Measurements from ENCODE around the gene GAS7. TPM values are rescaled to one million over a fixed set of nuclear protein-coding genes. Genes with fewer than 3 reads are reported as not detected.

The GAS7 gene
- polyA plus RNA-seq = 1 to 10 TPM; 6.4 to 7.7 TPM

- peaks cover 0 to under 1% of the 10 kb centered on the region in 2 donors for H3K9me3 ChIP-seq (ENCODE audit: control insufficient read depth in 2 of 2, insufficient read depth in 1 of 2, low read depth in 1 of 2, low read length in 1 of 2)
- H3K4me1 ChIP-seq (ENCODE audit: control insufficient read depth in 2 of 2, insufficient read depth in 2 of 2, low read length in 1 of 2) = peaks cover 3 to 4% of the 10 kb centered on the region in 2 donors
- WGBS, 2 donors = 1 to 3% methylated on average over 49 to 86 of the region's 86 CpGs
- peak within 1 kb of the TSS in 1 of 2 donors; percentile 9 for H3K27ac ChIP-seq (ENCODE audit: low read depth in 2 of 2, low read length in 1 of 2)
- no peaks in the 10 kb centered on the region for H3K36me3 ChIP-seq (ENCODE audit: control insufficient read depth in 2 of 2, insufficient read depth in 2 of 2, low read length in 1 of 2)
- peak within 1 kb of the TSS; percentile 61 to 66 for H3K4me3 ChIP-seq (ENCODE audit: low read depth in 1 of 2, low read length in 2 of 2)
- H3K27me3 ChIP-seq (ENCODE audit: control insufficient read depth in 1 of 2, insufficient read depth in 2 of 2, low read length in 2 of 2) = no peaks in the 10 kb centered on the region
Measured at GRCh38 chr17:10198509-10199249, at the start of gene GAS7. Gene GAS7 (minus strand): TSS chr17:10198606.

DNA sequence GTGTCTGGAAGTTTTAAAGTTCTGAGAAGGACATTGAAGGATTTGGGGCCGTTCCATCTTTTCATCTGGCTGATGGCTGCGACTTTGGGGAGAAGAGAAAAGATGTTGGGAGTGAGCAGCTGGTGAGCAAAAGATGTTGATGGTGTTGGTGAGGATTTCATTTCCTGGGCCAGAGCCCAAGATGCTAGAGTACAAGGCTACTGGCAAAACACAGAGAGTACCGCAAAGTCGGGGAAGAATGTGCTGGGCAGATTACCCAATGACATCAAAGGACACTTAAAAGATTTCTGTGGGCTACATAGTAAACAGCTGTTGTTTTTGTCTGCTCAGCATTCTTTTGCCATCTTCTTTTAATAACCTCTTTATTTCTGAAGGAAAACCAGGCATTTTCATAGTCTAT, 49.4 kb upstream of the GAS7 start:
- no peak overlapping the region for H3K4me3 ChIP-seq (ENCODE audit: low read depth in 1 of 2, low read length in 2 of 2)
- H3K4me1 ChIP-seq (ENCODE audit: control insufficient read depth in 2 of 2, insufficient read depth in 2 of 2, low read length in 1 of 2) = peaks cover 0 to 2% of the 10 kb centered on the region in 2 donors
- no peak overlapping the region for H3K27ac ChIP-seq (ENCODE audit: low read depth in 2 of 2, low read length in 1 of 2)
- H3K9me3 ChIP-seq (ENCODE audit: control insufficient read depth in 2 of 2, insufficient read depth in 1 of 2, low read depth in 1 of 2, low read length in 1 of 2) = no peaks in the 10 kb centered on the region
- 51 to 54% methylated on average over 4 of the region's 4 CpGs for WGBS, 2 donors
- H3K27me3 ChIP-seq (ENCODE audit: control insufficient read depth in 1 of 2, insufficient read depth in 2 of 2, low read length in 2 of 2) = no peaks in the 10 kb centered on the region
- H3K36me3 ChIP-seq (ENCODE audit: control insufficient read depth in 2 of 2, insufficient read depth in 2 of 2, low read length in 1 of 2) = no peaks in the 10 kb centered on the region

DNA sequence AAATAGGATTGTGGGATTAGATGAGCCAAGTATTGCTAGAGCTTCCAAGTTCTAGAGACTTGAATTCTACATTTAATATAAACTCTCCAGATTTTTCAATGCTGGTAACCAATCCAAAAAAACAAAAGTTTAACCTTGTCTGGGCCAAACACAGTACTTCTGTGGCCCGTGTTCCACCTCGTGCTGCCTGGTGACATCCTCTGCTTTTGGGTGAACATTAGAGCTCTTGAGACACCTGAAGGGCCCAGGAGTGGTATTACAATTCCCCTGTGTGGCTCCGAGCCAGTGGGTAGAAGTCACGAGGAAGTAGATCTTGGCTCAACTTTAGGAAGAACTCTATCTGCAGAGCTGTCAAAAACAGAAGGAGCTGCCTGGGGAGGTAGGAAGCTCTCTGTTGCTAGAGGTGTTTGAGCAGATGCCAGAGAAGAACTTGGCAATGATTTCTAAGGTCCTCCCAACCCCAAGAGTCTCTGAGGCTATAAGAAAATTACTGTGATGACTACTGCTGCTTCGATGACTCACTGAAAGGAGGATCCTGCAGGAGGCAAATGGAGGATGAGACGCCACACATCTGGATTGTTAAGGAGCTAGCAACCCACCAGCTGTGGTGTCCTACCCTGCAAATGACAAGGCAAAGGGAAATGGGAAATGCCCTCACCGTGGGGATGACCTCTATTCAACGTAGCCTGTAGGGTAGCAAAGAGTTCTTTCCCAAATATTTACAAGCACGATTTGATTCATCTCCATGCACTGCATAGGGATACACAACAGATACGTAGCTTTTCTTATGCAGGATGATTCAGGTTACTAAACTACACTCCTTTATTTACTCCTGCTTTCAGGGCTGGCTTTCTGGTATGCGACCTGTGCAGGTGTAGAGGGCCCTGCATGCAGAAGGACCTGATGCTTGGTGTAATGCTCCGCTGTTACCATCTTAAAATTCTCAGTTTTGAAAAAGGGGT, 45.8 kb upstream of the GAS7 start:
- H3K4me1 ChIP-seq (ENCODE audit: control insufficient read depth in 2 of 2, insufficient read depth in 2 of 2, low read length in 1 of 2) = no peaks in the 10 kb centered on the region
- H3K9me3 ChIP-seq (ENCODE audit: control insufficient read depth in 2 of 2, insufficient read depth in 1 of 2, low read depth in 1 of 2, low read length in 1 of 2) = no peaks in the 10 kb centered on the region
- no peaks in the 10 kb centered on the region for H3K27me3 ChIP-seq (ENCODE audit: control insufficient read depth in 1 of 2, insufficient read depth in 2 of 2, low read length in 2 of 2)
- H3K27ac ChIP-seq (ENCODE audit: low read depth in 2 of 2, low read length in 1 of 2) = no peak overlapping the region
- H3K4me3 ChIP-seq (ENCODE audit: low read depth in 1 of 2, low read length in 2 of 2) = no peak overlapping the region
- no peaks in the 10 kb centered on the region for H3K36me3 ChIP-seq (ENCODE audit: control insufficient read depth in 2 of 2, insufficient read depth in 2 of 2, low read length in 1 of 2)
- WGBS, 2 donors = 34 to 42% methylated on average over 12 of the region's 12 CpGs

DNA sequence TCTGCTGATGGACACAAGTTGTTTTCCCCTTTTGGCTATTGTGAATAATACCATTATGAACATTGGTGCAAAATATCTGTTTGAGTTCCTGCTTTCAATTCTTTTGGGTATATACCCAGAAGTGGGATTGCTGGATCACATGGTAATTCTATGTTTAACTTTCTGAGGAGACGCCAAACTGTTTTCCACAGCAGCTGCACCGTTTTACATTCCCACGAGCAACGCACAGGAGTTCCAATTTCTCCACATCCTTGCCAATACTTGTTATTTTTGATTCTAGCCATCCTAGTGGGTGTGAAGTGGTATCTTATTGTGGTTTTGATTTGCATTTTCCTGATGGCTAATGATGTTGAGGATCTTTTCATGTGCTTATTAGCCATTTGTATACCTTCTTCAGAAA, 43.4 kb upstream of the GAS7 start:
- Histone ChIP-seq H3K4me1 (ENCODE audit: control insufficient read depth in 2 of 2, insufficient read depth in 2 of 2, low read length in 1 of 2) (no peaks in the 10 kb centered on the region), H3K4me3 (ENCODE audit: low read depth in 1 of 2, low read length in 2 of 2) (no peak overlapping the region), H3K27ac (ENCODE audit: low read depth in 2 of 2, low read length in 1 of 2) (no peak overlapping the region), H3K36me3 (ENCODE audit: control insufficient read depth in 2 of 2, insufficient read depth in 2 of 2, low read length in 1 of 2) (no peaks in the 10 kb centered on the region), H3K9me3 (ENCODE audit: control insufficient read depth in 2 of 2, insufficient read depth in 1 of 2, low read depth in 1 of 2, low read length in 1 of 2) (no peaks in the 10 kb centered on the region), H3K27me3 (ENCODE audit: control insufficient read depth in 1 of 2, insufficient read depth in 2 of 2, low read length in 2 of 2) (no peaks in the 10 kb centered on the region)
- 80 to 81% methylated on average over 4 of the region's 4 CpGs for WGBS, 2 donors

DNA sequence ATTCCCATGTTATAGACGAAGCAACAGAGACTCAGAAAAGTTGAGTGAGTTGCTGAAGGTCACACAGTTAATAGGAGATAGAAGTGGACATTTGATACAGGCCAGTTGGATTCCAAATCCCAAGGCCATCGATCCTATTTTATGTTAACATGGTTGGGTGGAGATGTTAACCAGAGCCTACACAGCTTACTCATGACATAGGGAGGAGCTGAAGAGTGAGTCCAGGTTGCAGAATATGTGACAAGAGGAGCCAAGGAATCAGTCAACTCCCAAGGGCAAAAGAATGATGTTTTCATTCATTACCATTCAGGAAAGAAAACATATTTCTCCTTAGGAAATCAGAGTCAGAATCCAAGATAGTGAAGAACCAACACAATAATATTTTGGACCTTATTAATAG, 40.3 kb upstream of the GAS7 start:
- H3K36me3 ChIP-seq (ENCODE audit: control insufficient read depth in 2 of 2, insufficient read depth in 2 of 2, low read length in 1 of 2) = no peaks in the 10 kb centered on the region
- no peak overlapping the region for H3K4me3 ChIP-seq (ENCODE audit: low read depth in 1 of 2, low read length in 2 of 2)
- H3K4me1 ChIP-seq (ENCODE audit: control insufficient read depth in 2 of 2, insufficient read depth in 2 of 2, low read length in 1 of 2) = no peaks in the 10 kb centered on the region
- no peak overlapping the region for H3K27ac ChIP-seq (ENCODE audit: low read depth in 2 of 2, low read length in 1 of 2)
- no peaks in the 10 kb centered on the region for H3K9me3 ChIP-seq (ENCODE audit: control insufficient read depth in 2 of 2, insufficient read depth in 1 of 2, low read depth in 1 of 2, low read length in 1 of 2)
- H3K27me3 ChIP-seq (ENCODE audit: control insufficient read depth in 1 of 2, insufficient read depth in 2 of 2, low read length in 2 of 2) = no peaks in the 10 kb centered on the region
- 70 to 74% methylated on average over 2 of the region's 2 CpGs for WGBS, 2 donors

GRCh38 chr17:10234033-10234432, 35.6 kb upstream of the GAS7 start:
- Histone ChIP-seq H3K9me3 (ENCODE audit: control insufficient read depth in 2 of 2, insufficient read depth in 1 of 2, low read depth in 1 of 2, low read length in 1 of 2) (no peaks in the 10 kb centered on the region), H3K36me3 (ENCODE audit: control insufficient read depth in 2 of 2, insufficient read depth in 2 of 2, low read length in 1 of 2) (no peaks in the 10 kb centered on the region), H3K27me3 (ENCODE audit: control insufficient read depth in 1 of 2, insufficient read depth in 2 of 2, low read length in 2 of 2) (no peaks in the 10 kb centered on the region), H3K4me3 (ENCODE audit: low read depth in 1 of 2, low read length in 2 of 2) (no peak overlapping the region), H3K27ac (ENCODE audit: low read depth in 2 of 2, low read length in 1 of 2) (no peak overlapping the region), H3K4me1 (ENCODE audit: control insufficient read depth in 2 of 2, insufficient read depth in 2 of 2, low read length in 1 of 2) (no peaks in the 10 kb centered on the region)
- 78 to 79% methylated on average over 5 of the region's 5 CpGs for WGBS, 2 donors

DNA sequence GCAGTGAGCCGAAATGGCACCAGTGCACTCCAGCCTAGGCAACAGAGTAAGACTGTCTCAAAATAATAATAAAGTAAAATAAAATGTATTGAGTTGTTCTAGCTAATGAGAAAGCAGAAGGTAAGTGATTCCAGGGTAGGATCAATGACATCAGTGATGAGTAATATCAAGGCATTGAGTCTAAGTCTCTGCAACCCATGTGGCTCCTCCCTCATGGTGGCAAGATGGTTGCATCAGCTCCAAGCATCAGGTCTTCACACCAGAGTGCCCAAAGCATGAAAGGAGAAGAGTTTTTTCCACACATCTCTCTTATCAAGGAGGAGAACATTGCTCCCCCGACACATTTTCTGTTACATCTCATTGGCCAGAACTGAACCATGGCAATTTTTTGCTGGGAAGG, 34.8 kb upstream of the GAS7 start:
- H3K36me3 ChIP-seq (ENCODE audit: control insufficient read depth in 2 of 2, insufficient read depth in 2 of 2, low read length in 1 of 2) = no peaks in the 10 kb centered on the region
- H3K27ac ChIP-seq (ENCODE audit: low read depth in 2 of 2, low read length in 1 of 2) = no peak overlapping the region
- H3K4me3 ChIP-seq (ENCODE audit: low read depth in 1 of 2, low read length in 2 of 2) = no peak overlapping the region
- H3K27me3 ChIP-seq (ENCODE audit: control insufficient read depth in 1 of 2, insufficient read depth in 2 of 2, low read length in 2 of 2) = no peaks in the 10 kb centered on the region
- 86 to 95% methylated on average over 2 of the region's 2 CpGs for WGBS, 2 donors
- H3K4me1 ChIP-seq (ENCODE audit: control insufficient read depth in 2 of 2, insufficient read depth in 2 of 2, low read length in 1 of 2) = no peaks in the 10 kb centered on the region
- no peaks in the 10 kb centered on the region for H3K9me3 ChIP-seq (ENCODE audit: control insufficient read depth in 2 of 2, insufficient read depth in 1 of 2, low read depth in 1 of 2, low read length in 1 of 2)

- H3K27ac ChIP-seq (ENCODE audit: low read depth in 2 of 2, low read length in 1 of 2) = no peak overlapping the region
- H3K9me3 ChIP-seq (ENCODE audit: control insufficient read depth in 2 of 2, insufficient read depth in 1 of 2, low read depth in 1 of 2, low read length in 1 of 2) = no peaks in the 10 kb centered on the region
- 55 to 66% methylated on average over 2 of the region's 2 CpGs for WGBS, 2 donors
- no peaks in the 10 kb centered on the region for H3K4me1 ChIP-seq (ENCODE audit: control insufficient read depth in 2 of 2, insufficient read depth in 2 of 2, low read length in 1 of 2)
- no peak overlapping the region for H3K4me3 ChIP-seq (ENCODE audit: low read depth in 1 of 2, low read length in 2 of 2)
- H3K27me3 ChIP-seq (ENCODE audit: control insufficient read depth in 1 of 2, insufficient read depth in 2 of 2, low read length in 2 of 2) = no peaks in the 10 kb centered on the region
- H3K36me3 ChIP-seq (ENCODE audit: control insufficient read depth in 2 of 2, insufficient read depth in 2 of 2, low read length in 1 of 2) = no peaks in the 10 kb centered on the region
Measured at GRCh38 chr17:10229181-10229580, 30.8 kb upstream of the GAS7 start.

GRCh38 chr17:10226930-10227695, 28.7 kb upstream of the GAS7 start:
- Histone ChIP-seq H3K9me3 (ENCODE audit: control insufficient read depth in 2 of 2, insufficient read depth in 1 of 2, low read depth in 1 of 2, low read length in 1 of 2) (no peaks in the 10 kb centered on the region), H3K27ac (ENCODE audit: low read depth in 2 of 2, low read length in 1 of 2) (no peak overlapping the region), H3K4me1 (ENCODE audit: control insufficient read depth in 2 of 2, insufficient read depth in 2 of 2, low read length in 1 of 2) (no peaks in the 10 kb centered on the region), H3K4me3 (ENCODE audit: low read depth in 1 of 2, low read length in 2 of 2) (no peak overlapping the region), H3K27me3 (ENCODE audit: control insufficient read depth in 1 of 2, insufficient read depth in 2 of 2, low read length in 2 of 2) (no peaks in the 10 kb centered on the region), H3K36me3 (ENCODE audit: control insufficient read depth in 2 of 2, insufficient read depth in 2 of 2, low read length in 1 of 2) (no peaks in the 10 kb centered on the region)
- 55 to 60% methylated on average over 15 of the region's 15 CpGs for WGBS, 2 donors

All from esophagus (tissue), 2 donors.